NT2/D1 (cell line): Measurements from ENCODE around the gene TMEM204.

ENCODE experiments used
- SUZ12 ChIP-seq: IDR thresholded peaks from 2 replicates; pipeline ENCODE4 v1.6.1; 2011; ENCODE audit not compliant: insufficient read length, insufficient read depth; ENCODE audit errors: extremely low read depth
- YY1 ChIP-seq: IDR thresholded peaks from 2 replicates; pipeline ENCODE4 v1.6.1; 2011; ENCODE audit not compliant: insufficient read length, insufficient read depth
- ZNF274 ChIP-seq: IDR thresholded peaks from 2 replicates; pipeline ENCODE4 v1.6.1; 2011; ENCODE audit warnings: mild to moderate bottlenecking, low read depth, low read length

- TF ChIP-seq SUZ12: no peak
- TF ChIP-seq ZNF274: no peak
- TF ChIP-seq YY1: no peak
Measured at GRCh38 chr16:1493746-1494094, 39.7 kb upstream of the TMEM204 start.
